ENCODE measurements around the gene INTS3.

DNA sequence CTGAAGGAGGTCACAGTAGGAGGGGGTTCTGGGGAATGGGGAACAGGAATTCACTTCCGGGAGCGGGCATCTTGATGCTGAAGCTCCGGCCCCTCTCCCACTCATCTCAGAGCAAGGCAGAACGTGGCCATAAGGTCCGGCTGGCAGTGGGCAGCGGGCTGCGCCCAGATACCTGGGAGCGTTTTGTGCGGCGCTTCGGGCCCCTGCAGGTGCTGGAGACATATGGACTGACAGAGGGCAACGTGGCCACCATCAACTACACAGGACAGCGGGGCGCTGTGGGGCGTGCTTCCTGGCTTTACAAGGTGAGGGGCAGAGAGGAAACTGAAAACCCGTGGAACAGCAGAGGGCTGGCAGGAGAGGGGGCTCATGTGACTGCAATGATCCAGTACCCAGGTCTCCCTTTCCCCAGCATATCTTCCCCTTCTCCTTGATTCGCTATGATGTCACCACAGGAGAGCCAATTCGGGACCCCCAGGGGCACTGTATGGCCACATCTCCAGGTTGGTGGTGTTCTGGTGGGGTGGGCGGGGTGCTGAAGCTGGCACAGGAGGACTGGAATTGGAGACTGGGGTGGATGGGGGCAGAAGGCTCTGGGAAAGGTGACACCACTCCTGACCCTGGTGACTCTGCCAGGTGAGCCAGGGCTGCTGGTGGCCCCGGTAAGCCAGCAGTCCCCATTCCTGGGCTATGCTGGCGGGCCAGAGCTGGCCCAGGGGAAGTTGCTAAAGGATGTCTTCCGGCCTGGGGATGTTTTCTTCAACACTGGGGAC, 50.4 kb downstream of the INTS3 start:
- TF ChIP-seq, protein P1, sequence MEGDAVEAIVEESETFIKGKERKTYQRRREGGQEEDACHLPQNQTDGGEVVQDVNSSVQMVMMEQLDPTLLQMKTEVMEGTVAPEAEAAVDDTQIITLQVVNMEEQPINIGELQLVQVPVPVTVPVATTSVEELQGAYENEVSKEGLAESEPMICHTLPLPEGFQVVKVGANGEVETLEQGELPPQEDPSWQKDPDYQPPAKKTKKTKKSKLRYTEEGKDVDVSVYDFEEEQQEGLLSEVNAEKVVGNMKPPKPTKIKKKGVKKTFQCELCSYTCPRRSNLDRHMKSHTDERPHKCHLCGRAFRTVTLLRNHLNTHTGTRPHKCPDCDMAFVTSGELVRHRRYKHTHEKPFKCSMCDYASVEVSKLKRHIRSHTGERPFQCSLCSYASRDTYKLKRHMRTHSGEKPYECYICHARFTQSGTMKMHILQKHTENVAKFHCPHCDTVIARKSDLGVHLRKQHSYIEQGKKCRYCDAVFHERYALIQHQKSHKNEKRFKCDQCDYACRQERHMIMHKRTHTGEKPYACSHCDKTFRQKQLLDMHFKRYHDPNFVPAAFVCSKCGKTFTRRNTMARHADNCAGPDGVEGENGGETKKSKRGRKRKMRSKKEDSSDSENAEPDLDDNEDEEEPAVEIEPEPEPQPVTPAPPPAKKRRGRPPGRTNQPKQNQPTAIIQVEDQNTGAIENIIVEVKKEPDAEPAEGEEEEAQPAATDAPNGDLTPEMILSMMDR (tag by site-specific recombination; IDR thresholded peaks at IDR 0.05) = no peak
- TF ChIP-seq MYNN (tag by site-specific recombination; IDR thresholded peaks at IDR 0.05; ENCODE audit: borderline replicate concordance) = no peak
- TF ChIP-seq, protein P2, sequence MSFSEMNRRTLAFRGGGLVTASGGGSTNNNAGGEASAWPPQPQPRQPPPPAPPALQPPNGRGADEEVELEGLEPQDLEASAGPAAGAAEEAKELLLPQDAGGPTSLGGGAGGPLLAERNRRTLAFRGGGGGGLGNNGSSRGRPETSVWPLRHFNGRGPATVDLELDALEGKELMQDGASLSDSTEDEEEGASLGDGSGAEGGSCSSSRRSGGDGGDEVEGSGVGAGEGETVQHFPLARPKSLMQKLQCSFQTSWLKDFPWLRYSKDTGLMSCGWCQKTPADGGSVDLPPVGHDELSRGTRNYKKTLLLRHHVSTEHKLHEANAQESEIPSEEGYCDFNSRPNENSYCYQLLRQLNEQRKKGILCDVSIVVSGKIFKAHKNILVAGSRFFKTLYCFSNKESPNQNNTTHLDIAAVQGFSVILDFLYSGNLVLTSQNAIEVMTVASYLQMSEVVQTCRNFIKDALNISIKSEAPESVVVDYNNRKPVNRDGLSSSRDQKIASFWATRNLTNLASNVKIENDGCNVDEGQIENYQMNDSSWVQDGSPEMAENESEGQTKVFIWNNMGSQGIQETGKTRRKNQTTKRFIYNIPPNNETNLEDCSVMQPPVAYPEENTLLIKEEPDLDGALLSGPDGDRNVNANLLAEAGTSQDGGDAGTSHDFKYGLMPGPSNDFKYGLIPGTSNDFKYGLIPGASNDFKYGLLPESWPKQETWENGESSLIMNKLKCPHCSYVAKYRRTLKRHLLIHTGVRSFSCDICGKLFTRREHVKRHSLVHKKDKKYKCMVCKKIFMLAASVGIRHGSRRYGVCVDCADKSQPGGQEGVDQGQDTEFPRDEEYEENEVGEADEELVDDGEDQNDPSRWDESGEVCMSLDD (tag by site-specific recombination; IDR thresholded peaks at IDR 0.05) = no peak
- TF ChIP-seq KLF10 (tag by site-specific recombination; IDR thresholded peaks at IDR 0.05) = no peak
- TF ChIP-seq WT1 (tag by site-specific recombination; IDR thresholded peaks at IDR 0.05) = no peak
- no peak for TF ChIP-seq ZBTB1 (tag by site-specific recombination; IDR thresholded peaks at IDR 0.05)
- TF ChIP-seq, protein P3, sequence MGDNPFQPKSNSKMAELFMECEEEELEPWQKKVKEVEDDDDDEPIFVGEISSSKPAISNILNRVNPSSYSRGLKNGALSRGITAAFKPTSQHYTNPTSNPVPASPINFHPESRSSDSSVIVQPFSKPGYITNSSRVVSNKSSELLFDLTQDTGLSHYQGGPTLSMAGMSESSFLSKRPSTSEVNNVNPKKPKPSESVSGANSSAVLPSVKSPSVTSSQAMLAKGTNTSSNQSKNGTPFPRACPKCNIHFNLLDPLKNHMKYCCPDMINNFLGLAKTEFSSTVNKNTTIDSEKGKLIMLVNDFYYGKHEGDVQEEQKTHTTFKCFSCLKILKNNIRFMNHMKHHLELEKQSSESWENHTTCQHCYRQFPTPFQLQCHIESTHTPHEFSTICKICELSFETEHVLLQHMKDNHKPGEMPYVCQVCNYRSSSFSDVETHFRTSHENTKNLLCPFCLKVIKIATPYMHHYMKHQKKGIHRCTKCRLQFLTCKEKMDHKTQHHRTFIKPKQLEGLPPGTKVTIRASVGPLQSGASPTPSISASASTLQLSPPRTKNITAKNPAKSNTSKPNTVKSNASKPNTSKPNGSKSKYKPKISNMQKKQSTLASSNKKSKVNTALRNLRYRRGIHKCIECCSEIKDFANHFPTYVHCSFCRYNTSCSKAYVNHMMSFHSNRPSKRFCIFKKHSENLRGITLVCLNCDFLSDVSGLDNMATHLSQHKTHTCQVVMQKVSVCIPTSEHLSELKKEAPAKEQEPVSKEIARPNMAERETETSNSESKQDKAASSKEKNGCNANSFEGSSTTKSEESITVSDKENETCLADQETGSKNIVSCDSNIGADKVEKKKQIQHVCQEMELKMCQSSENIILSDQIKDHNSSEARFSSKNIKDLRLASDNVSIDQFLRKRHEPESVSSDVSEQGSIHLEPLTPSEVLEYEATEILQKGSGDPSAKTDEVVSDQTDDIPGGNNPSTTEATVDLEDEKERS (tag by site-specific recombination; IDR thresholded peaks at IDR 0.05) = no peak
- no peak for TF ChIP-seq ZNF629 (tag by site-specific recombination; IDR thresholded peaks at IDR 0.05)
- no peak for TF ChIP-seq BCL11A (tag by site-specific recombination; IDR thresholded peaks at IDR 0.05; ENCODE audit: low read depth)
- TF ChIP-seq ZBTB20 (tag by site-specific recombination; IDR thresholded peaks at IDR 0.05) = no peak
- TF ChIP-seq ZNF776 (tag by site-specific recombination; IDR thresholded peaks at IDR 0.05; ENCODE audit: borderline replicate concordance) = no peak
